Spleen (tissue), 7 donors: Measurements from ENCODE around the gene OR10D3.

Experiments
- CTCF ChIP-seq, 11 experiments: fragments of 200-600 bp in 7 of 11; fragments of 450-650 bp in 4 of 11; sonication (generic) in 4 of 11; IDR thresholded peaks in 8 of 11; conservative IDR thresholded peaks in 3 of 11; 1 replicate in 7 of 11; 2 replicates in 4 of 11; pipeline versions ENCODE4 v1.4.0 to v1.8.0; 2016 to 2021; ENCODE audit warnings: antibody characterized with exemption in 11 of 11, inconsistent platforms in 4 of 11, mild to moderate bottlenecking in 1 of 11
- POLR2A ChIP-seq, 3 donors: fragments of 450-650 bp; IDR thresholded peaks; one replicate each; pipeline ENCODE4 v1.5.1; 2017; ENCODE audit warnings: antibody characterized with exemption in 3 of 3, mild to moderate bottlenecking in 1 of 3
- POLR2AphosphoS5 ChIP-seq, 3 donors: sonication (generic); formaldehyde crosslinking; IDR thresholded peaks; one replicate each; pipeline ENCODE4 v1.5.1; 2017; ENCODE audit warnings: antibody characterized with exemption in 3 of 3
- donor health status: DM: no; HTN: no; CAD: no; lungs with moderate emphysema.
- donor health status: DM: no; HTN: no; CAD: no.
- donor health status: DM: no; HTN: no; CAD: no.

- TF ChIP-seq POLR2A (IDR thresholded peaks at IDR 0.05) (no peak), CTCF (IDR thresholded peaks at IDR 0.05 in 8 of 11, conservative IDR thresholded peaks at IDR 0.05 in 3 of 11) (no peak), POLR2AphosphoS5 (IDR thresholded peaks at IDR 0.05) (no peak)
These were observed 28.2 kb downstream of the OR10D3 start for GRCh38 chr11:124211321-124211720.
